NCI-H226 (cell line): Measurements from ENCODE around the gene FAM241B.

Experiments
- DNase-seq: peaks from one replicate; pipeline ENCODE4 v3.0.0-alpha.2; 2015

FAM241B gene, protein sequence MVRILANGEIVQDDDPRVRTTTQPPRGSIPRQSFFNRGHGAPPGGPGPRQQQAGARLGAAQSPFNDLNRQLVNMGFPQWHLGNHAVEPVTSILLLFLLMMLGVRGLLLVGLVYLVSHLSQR

DNA sequence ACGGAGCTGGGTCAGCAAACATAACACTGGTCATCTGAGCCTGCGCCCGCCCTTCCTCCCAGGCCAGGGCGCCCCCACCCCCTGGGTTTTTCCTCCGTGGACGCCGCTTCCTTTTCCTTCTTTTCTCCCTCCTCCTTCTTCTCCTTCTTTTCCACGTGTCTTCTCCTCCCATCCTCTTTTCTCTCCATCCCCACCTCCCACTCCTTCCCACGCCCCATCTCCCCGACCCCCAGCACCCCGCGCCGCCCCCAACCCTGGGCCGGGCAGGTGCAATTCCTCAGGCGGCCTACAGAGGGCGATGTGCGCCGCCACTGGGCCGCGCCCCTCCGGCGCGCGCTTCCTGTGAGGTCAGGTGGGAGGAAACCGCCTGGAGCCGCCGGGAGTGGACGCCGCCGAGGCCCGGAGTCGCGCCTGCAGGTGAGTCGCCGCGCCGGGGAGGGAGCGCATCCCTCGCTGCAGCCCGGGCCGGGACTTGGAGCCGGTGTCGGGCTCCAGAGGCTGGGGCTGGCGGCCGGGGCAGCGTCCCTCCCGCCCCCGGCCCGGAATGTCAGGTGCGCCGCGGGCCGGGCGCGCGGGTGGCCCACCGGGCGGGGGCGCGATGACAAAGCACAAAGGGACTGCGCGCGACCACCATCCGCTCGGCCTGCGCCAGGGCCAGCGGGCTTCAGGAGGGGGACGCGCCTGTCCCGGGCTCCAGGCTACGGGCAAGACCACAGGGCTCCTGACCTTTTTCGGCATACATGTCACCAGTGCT lies at the start of gene FAM241B:
TSS of gene FAM241B (plus strand) at position 351 of the 754 bp plus-strand sequence. CDS start 1,497 bp downstream, outside the sequence.
- peak; percentile 38 for DNase-seq

DNA sequence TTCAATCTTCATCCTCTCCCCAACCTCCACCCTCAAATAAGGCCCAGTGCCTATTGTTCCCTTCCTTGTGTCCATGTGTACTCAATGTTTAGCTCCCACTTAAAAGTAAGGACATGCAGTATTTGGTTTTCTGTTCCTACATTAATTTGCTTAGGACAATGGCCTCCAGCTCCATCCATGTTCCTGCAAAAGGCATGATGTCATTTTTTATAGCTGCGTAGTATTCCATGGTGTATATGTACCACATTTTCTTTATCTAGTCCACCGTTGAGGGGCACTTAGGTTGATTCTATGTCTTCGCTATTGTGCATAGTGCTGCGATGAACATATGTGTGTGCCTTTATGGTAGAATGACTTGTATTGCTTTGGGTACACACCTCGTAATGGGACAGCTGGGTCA lies 49.6 kb upstream of the FAM241B start:
- DNase-seq, result no peak

DNA sequence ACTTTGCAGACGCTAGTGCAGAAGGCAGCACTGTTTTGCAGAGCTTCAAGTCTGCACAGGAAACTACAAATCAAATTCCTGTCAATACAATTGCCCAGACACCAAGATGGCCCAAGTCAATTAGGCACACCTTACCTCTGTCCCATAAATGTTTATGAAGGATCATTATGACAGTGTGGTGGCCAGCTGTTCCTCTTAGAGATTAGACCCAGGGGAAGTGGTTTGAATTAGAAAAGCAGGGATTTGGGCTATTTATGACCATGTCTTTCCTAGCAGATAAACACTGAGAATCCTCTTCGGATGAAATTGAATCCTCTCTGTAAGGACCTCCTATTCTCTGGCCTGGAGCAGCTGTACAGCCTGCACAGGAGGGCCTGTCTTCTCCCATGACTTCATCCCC lies 46.9 kb upstream of the FAM241B start:
- DNase-seq, result no peak

DNA sequence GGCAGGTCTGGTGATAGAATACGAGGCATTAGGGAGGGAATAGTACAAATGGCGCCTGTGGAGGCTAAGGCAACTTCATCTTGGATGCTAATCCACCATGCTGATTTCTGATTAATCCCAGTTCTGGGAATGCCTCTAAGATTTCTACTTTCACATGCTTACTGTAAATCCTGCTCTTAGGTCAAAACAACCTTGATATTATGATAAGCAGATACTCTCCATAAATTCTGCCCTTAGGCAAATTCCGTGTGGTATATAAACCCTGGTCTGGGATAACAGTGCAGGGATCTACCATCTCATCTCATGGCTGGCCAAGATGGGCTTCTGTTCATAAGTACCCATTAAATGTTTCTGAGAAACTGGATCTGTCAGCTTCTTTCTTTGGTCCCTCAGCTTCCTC lies 45.4 kb upstream of the FAM241B start:
- DNase-seq, result no peak

DNA sequence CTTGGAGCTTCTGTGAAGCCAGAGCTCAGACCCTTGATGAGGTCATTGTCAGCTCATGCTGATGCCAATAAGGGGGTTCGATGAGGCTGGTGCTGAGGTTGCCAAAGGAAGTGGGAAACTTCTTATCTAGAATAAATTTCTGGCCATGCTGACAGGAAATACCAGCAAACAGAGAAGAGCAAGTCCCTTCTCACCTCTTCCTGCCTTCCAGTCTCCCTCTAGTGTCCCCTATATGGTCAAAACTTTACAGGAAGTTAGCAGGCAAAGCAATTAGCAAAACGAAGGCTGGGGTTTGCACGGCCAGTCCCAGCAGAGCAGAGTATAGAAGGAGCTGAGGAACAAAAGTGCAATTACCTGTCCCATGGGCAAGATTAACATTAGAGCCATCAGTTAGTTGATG lies 41.7 kb upstream of the FAM241B start:
- no peak for DNase-seq

DNA sequence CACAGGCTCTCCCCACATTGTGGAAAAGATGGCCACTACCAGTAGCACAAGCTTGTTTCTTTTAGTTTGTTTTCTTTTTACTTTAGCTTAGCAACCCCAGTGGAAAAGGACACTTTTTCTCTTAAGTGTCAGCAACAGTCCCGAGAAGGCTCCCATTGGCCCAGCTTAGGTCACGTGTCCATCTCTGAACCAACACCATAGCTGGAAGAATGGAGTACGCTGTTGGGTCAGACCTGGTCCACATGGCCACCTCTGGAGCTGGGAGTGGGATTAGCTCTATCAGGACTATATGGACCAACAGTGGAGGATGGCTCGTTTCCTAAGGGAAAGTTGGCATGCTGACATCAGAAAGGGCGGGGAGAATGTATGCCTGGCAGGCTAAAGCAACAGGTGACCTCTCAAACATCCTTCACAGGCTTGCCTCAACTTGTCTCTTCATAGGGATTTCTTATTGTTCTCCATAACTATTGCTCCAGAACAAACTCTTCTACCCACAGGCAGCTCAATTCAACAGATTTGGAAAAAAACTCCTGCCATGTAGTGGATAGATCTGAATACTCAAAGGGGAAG lies 29.2 kb upstream of the FAM241B start:
- DNase-seq, result no peak

DNA sequence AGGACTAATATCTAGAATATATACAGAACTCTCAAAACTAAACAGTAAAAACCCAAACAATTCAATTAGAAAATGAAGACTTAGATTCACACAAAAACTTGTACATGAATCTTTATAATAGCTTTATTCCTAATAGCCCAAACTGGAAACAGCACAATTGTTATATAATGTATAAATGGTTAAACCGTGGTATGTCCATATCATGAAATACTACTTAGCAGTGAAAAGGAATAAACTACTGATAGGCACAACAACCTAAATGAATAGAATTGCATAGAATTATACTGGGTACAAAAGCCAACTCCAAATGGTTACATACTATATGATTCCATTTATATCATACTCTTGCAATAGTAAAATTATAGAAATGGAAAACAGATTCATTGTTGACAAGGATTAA lies 21.0 kb upstream of the FAM241B start:
- DNase-seq, result no peak

DNA sequence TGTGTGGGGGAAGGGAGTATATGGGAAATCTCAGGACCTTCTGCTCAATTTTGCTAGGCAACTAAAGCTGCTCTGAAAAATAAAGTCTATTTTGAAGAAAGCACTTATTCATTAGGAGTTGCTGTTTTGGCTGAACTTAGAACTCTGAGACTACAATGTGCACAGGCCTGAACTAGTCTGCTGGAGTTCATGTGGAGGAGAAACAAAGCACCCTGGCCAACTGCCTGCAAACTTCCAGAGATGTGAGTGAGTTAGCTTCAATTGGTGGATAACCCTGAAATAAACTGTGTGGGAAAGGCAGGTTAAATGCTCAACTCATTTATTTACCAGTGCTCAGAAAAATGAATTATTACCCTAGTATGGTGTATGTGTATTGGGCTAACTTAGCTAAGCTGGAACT lies 17.3 kb upstream of the FAM241B start:
- DNase-seq, result no peak

DNA sequence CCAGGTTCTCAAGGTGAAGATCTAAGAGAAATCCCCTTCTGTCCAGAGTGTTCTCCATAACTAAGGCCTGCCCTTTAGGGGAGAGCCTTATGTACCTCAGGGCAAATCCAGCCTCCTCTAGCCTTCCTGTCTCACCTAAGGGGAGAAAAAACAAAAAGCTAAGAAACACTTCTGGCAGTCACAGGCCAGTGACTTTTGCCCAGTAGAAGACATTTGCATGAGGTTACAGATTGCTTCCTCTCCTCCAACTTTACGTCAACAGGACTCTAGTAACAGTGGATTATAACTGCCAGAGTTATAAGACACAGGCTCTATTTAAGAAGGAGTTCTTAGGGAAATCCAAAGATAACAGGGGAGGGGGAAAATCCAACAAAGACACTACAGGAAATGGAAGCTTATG lies 15.9 kb upstream of the FAM241B start:
- DNase-seq, result no peak

DNA sequence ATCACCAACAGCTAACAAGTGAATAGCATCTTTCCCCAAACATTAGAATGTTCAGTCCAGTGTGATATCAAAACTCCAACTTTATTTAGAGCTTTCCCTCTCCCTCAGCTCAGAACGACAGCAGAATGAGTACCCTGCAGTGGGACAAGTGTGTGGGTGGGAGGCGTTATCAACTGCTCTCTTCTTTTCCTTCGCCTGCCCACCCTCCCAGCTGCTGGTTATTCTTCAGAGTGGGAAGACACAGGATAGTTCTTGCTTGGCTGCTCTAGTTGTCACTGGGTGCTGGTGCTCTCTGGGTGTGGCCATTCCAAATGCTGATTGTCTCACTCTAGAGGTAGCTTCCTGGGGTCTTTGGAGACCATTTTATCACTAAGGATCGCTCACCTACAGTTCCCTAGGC lies 13.7 kb upstream of the FAM241B start:
- DNase-seq, result no peak

DNA sequence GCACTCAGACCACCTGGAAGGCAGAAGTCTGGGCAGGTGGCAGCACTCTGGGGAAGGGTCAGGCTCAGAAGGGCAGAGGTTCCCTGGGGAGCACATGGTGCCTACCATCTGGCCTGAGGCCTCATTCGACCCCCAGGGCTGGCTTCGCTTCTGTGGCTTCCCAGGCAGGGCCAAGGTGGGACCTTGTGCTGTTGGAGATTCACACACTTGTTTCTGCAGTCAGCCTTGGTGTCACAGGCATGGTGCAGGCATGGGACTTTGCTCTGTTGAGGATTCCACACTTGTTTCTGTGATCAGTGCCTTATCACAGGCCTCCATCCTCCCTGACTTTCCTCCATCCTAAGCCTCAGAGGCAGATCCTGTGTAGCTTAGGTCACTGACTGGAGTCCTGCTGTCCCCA lies 11.3 kb upstream of the FAM241B start:
- DNase-seq, result no peak

DNA sequence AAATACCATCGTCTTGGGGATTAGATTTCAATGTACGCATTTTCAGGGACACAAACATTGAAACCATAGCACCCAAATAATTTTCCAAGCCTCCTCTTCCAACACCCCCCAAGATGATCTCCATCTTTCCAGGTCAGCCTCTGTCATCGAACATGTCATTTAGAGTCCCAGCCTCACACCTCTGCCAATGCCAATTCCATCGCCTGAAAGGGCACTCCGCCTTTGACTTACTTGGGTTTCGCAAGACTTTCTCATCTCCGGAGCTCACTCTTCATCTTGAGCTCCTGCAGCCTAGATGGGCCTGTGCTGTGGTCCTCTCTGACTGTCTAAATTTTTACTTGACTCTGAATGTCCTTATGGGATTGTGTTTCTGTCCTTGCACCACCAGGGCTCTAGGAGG lies 10.4 kb upstream of the FAM241B start:
- DNase-seq, result no peak

DNA sequence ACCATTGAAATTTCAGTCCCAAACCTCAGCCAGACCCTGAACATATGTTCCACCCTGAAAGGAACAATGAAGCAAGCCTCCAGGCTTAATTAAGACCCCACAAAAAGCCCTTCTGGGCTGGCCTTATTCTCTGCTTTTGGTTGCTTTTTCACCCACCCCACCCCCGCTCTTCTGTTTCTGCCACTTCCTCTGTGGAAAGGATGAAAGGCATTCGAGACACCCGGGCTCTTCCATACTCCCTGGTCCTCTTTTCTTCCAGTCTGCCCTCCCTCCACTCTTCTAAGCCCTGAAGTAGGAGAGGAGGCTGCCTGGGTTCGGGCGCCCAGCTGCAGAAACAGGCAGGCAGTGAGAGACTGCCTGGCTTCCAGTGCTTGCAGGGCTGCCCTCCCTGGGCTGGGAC lies 9.4 kb upstream of the FAM241B start:
- no peak for DNase-seq

DNA sequence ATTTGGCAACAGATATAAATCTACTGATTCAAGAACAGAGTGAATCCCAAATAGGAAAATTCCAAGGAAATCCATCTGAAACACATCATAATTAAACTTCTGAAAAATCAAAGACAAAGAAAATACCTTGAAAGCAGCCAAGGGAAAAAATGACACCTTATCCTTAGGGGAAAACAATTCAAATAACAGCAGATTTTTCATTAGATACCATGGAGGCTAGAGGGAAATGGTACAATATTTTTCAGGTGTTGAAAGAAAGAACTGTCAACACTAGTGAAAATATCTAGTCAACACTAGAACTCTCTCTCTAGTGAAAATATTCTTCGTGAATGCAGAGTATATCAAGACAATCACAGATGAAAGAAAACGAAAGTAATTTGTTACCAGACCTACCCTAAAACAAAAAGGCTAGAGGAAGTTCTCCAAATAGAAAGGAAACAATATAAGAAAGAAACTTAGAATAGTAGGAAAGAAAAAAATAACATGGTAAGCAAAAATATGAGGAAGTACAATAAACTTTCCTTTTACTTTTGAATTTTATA lies 5.7 kb upstream of the FAM241B start:
- no peak for DNase-seq

DNA sequence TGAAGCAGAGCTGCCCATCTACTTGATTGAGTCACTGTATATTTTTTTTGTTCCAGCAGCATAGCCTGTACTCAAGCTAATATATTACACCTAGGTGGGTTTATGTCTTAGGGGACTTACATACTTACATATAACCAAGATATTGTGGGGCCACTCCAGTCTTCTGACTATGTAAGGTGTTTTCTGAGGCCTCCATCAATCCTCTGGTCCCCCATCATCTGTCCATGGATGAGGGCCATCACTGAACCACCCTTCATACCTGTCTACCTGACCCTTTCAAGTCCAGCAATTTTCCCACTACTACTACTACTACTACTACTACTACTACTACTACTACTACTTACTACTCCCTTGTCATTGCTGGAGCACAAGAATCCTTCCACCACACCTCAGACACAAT lies 3.2 kb upstream of the FAM241B start:
- DNase-seq, result no peak

DNA sequence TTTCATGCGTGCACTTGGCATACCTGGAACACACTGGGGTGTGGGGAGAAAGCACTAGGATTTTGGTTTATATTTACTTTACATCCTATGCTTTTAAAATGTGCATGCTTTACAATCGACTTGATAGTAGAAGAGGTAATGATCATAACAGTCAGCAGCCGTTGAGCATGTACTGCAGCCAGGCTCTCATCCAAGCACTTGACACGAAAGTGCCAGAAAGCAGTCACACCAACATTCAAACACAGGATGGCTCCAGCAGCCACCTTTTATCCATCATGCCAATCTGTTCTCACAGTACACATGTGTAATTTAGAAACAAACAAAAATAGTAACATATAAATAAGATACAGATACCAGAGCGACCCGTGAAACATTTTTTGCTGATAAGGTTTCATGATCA lies 1.2 kb upstream of the FAM241B start:
- DNase-seq, result no peak

DNA sequence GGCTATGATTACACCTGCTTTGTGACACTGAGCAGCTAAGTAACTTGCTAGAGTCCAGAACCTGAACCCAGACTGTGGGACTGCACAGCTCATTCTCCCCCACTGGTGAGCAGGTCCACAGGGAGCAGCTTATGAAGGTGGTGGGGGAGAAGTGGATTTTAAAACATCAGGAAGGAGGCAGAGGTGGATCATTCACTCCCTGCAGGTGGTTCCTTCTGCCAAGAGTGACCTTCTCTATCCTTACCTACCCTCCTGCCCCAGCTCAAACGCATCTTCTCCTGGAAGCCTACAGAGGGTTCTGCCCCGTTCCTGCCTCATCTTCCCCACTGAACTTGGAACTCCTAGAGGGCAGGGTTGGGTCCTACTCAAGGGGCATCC lies 539 bp upstream of the FAM241B start:
- no peak for DNase-seq

DNA sequence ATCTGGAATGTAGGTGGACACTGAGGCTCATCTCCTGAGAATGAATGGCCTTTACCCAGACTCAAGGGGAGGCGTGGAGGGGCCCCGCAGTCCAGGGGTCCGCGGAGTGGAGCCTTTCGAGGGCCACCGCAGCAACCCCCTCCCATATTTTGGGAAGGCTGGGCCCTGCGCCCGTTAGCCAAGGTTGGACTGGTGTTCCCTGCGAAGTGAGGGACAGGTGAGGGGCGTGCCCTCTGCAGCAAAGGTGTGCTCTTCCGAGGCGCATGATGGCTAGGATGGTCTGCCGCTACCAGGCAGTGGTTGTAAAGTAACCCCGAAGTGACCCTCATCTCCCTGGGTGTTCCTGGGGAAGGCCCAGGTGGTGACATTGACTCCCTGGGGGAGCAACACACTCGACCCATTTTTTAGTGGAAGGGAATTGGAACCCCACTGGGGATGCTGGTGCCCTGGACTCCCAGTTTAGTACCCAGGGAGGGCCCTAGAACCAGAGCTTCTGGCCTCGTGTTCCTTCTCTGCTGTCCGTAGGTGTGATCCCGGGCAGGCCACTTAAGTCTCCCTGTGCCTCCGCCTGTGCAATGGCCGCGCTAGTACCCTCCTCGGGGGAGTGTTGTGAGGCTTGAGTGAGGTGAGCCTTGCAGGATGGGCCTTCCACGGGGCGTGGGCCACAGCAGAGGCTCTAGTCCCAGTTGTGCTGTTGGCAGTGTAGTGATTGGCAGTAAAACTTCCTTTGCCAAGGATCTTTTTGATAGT lies 779 bp downstream of the FAM241B start:
- no peak for DNase-seq

DNA sequence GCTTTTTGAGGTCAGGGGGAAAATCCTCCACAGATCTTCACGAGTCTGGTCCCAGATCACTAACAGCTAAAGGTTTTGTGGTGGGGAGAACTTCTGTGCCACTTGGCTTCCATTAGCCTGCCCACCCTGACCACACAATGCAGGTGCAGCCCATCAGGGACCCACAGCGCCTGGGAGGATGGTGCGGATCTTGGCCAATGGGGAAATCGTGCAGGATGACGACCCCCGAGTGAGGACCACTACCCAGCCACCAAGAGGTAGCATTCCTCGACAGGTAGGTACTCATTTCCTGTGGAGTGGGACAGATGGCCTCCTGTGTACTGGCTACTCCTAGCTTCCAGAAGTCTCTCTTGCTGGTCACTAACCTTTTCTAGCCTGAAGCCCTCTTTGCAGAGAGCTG lies 1.5 kb downstream of the FAM241B start:
- no peak for DNase-seq

DNA sequence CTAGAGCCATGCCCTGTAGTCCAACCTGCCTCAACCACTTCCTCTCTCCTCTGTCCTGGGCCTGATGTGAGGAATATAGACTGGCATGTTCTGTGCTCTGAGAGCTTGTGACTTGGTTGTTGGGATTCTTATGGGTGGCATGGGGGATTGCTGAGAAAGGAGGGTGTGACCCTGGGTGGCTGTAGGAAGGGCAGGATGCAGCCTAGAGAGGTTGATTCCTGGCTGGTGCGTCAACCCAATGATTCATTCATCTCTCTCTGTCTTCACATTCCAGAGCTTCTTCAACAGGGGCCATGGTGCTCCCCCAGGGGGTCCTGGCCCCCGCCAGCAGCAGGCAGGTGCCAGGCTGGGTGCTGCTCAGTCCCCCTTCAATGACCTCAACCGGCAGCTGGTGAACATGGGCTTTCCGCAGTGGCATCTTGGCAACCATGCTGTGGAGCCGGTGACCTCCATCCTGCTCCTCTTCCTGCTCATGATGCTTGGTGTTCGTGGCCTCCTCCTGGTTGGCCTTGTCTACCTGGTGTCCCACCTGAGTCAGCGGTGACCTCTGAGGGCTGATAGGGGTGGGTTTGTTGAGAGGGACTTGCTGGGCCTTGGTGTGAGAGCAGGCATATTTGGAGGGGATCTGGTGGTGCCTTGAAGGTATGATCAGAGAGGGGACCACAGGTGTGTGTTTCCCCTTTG lies 2.6 kb downstream of the FAM241B start:
- DNase-seq, result no peak

DNA sequence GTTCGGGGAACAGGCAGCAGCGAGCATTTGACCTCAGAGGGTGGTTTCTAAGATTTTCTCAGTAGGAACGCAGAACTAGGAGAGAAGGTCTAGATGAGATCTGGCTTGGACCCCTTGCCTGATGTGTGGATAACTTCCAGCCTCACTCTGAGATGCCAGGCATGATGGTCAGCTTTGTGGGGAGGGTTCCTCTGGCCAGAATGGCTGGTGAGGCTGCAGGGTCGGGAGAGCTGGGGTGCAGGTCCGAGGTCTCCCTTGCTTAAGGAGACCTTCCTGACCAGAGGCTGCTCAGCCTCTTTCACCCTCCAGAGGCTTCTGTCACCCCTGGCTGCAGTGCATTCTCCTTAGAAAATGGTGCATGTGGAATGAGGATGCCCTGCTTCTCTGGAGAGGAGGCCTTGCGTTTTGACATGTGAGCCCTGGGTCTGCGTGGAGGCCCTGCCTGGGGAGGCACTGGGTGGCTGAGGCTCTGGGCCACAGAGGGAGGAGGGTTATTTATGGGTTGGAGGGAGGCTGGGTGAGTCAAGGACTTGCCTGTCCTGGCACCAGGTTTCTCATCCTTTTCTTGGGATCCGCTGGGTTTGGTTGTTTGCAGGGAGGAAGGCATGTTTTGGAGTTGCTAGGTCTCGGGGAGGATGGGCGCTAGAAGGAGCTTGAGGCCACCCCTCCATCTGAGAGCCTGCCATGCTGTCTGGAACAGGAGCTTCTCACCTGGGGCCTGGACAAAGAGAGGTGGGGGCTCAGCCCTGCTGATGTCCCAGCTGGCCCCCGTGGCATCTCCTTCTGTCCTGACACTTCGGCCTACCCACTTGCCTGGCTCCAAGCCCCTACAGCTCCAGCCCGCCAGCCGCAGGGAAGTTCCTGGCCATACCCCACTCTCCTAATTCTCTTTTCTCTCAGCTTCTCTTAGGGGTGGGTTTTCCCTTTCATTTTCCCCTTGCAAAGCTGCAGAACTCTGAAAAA lies 3.9 kb downstream of the FAM241B start:
- DNase-seq, result no peak
